Spleen (tissue), 11 donors: Measurements from ENCODE around the gene SEC23IP. TPM values are rescaled to one million over a fixed set of nuclear protein-coding genes. Genes with fewer than 3 reads are reported as not detected.
"Not testable (repeated sequence)": the region's sequence is repeated elsewhere in the genome, so short reads cannot be mapped to it uniquely, and the experiment has no call there.

Experiments used
- DNase-seq: peaks from one replicate; pipeline ENCODE4 v3.0.0-alpha.2; 2020
- H3K27ac ChIP-seq, 8 donors: fragments of 200-600 bp; sonication (generic) in 7 of 8; 1 replicate in 4 of 8; 2 replicates in 4 of 8; pipeline versions ENCODE4 v1.5.0 to v1.8.0; 2016 to 2021; ENCODE audit warnings: inconsistent platforms in 4 of 8, mild to moderate bottlenecking in 4 of 8, moderate library complexity in 1 of 8
- H3K27me3 ChIP-seq, 7 donors: fragments of 200-600 bp; sonication (generic) in 6 of 7; replicated peaks in 1 of 7; 1 replicate in 4 of 7; 2 replicates in 3 of 7; pipeline versions ENCODE4 v1.5.0 to v1.8.0; 2016 to 2021; ENCODE audit warnings: inconsistent platforms in 3 of 7, mild to moderate bottlenecking in 1 of 7
- H3K36me3 ChIP-seq, 6 donors: fragments of 200-600 bp; sonication (generic) in 5 of 6; 1 replicate in 4 of 6; 2 replicates in 2 of 6; pipeline versions ENCODE4 v1.5.0 to v1.8.0; 2016 to 2021; ENCODE audit warnings: inconsistent platforms in 2 of 6
- H3K4me1 ChIP-seq, 6 donors: fragments of 200-600 bp; sonication (generic) in 5 of 6; 1 replicate in 3 of 6; 2 replicates in 3 of 6; pipeline versions ENCODE4 v1.5.0 to v1.8.0; 2016 to 2021; ENCODE audit warnings: inconsistent platforms in 3 of 6
- H3K4me3 ChIP-seq, 8 donors: fragments of 200-600 bp; sonication (generic) in 7 of 8; 1 replicate in 4 of 8; 2 replicates in 4 of 8; pipeline versions ENCODE4 v1.5.0 to v1.8.0; 2016 to 2021; ENCODE audit warnings: inconsistent platforms in 4 of 8, mild to moderate bottlenecking in 4 of 8, moderate library complexity in 2 of 8
- H3K9me3 ChIP-seq, 8 donors: fragments of 200-600 bp; sonication (generic) in 7 of 8; 1 replicate in 4 of 8; 2 replicates in 4 of 8; pipeline versions ENCODE4 v1.5.0 to v1.8.0; 2016 to 2021; ENCODE audit warnings: inconsistent platforms in 4 of 8
- POLR2A ChIP-seq, 3 donors: fragments of 450-650 bp; IDR thresholded peaks; one replicate each; pipeline ENCODE4 v1.5.1; 2017; ENCODE audit warnings: antibody characterized with exemption in 3 of 3, mild to moderate bottlenecking in 1 of 3
- POLR2AphosphoS5 ChIP-seq, 3 donors: sonication (generic); formaldehyde crosslinking; IDR thresholded peaks; one replicate each; pipeline ENCODE4 v1.5.1; 2017; ENCODE audit warnings: antibody characterized with exemption in 3 of 3
- WGBS, 5 donors: extraction: QIAGEN DNeasy Blood & Tissue Kit in 3 of 5; methylation state at CpG; one replicate each; pipeline versions ENCODE4 v1.1.5 to v1.1.7; 2013 to 2018; 5-methylcytosine and 5-hydroxymethylcytosine counted together
- intact Hi-C: fragments of 100-400 bp; cut with DNase I; formaldehyde crosslinking; loops from one replicate; pipeline ENCODE4 v1.15.0; 2023; ENCODE audit warnings: low total_unique reads
- polyA plus RNA-seq, 3 donors: library from polyadenylated mRNA; stranded (reverse); fragments of 200-250 nt; gene quantifications; one replicate each; pipeline ENCODE4 v1.2.1, GENCODE V29; 2013
- total RNA-seq, 7 donors: library from RNA; depleted of rRNA in 3 of 7; stranded (reverse); fragments of >200 nt in 3 of 7; fragmentation: NEBNext Ultra II Directional in 4 of 7; extraction: Animal tissue kit (Norgen Biotek cat#: 25700) in 4 of 7; gene quantifications; one replicate each; pipeline versions ENCODE4 v1.1.0 to v1.2.1, GENCODE V29; 2016 to 2021
- TF ChIP-seq, protein P1 (sequence below), 11 experiments: fragments of 200-600 bp in 7 of 11; fragments of 450-650 bp in 4 of 11; sonication (generic) in 4 of 11; IDR thresholded peaks in 8 of 11; conservative IDR thresholded peaks in 3 of 11; 1 replicate in 7 of 11; 2 replicates in 4 of 11; pipeline versions ENCODE4 v1.4.0 to v1.8.0; 2016 to 2021; ENCODE audit warnings: antibody characterized with exemption in 11 of 11, inconsistent platforms in 4 of 11, mild to moderate bottlenecking in 1 of 11
- donor health status: healthy with polysubstance abuse.
- donor health status: DM: no; HTN: no; CAD: no; lungs with moderate emphysema.
- donor health status: DM: no; HTN: no; CAD: no.
- donor health status: Bipolar disorder and iron deficiency.
- donor health status: healthy.
- donor health status: DM: no; HTN: no; CAD: no.
- donor health status: DM: yes; HTN: yes; CAD: no.

Gene SEC23IP
- total and polyA plus RNA-seq, 10 donors: 6.8 to 59.9 (median 33.8) TPM

DNA sequence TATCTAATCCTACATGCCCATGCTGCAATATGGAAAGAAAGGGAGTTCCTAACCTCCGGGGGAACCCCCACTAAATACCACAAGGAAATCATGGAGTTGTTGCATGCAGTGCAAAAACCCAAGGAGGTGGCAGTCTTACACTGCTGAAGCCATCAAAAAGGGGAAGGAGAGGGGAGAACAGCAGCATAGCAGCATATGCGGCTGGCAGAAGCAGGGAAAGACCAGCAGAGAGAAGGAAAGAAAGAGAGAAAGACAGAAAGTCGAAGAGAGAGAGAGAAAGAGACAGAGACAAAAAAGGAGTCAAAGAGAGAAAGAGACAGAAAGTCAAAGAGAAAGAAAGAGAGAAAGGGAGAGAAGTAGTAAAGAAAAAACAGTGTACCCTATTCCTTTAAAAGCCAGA is 3.8 kb upstream of the SEC23IP start:
- H3K27ac ChIP-seq, H3K36me3 ChIP-seq, intact Hi-C loops, H3K9me3 ChIP-seq, H3K27me3 ChIP-seq, DNase-seq, H3K4me3 ChIP-seq: not testable (repeated sequence)
- peaks cover 8 to 29% (median 13%) of the 10 kb centered on the region in 6 donors for H3K4me1 ChIP-seq
- WGBS, 5 donors: 23 to 54% (median 36%) methylated on average over 3 of the region's 3 CpGs

DNA sequence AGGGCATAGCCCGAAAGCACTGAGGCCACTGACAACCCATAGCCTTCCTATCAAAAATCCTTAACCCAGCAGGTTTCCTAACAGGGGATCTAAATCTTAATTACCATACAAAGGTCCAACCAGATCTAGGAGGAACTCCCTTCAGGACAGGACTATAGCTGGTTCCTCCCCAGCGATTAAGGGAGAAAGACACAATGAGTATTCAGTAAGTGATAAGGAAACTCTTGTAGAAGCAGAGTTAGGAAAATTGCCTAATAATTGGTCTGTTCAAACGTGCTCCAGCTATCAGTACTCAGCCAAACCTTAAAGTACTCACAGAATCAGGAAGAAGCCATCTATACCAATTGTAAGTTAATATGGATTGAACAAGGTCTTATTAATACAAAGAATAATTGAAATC is 3.3 kb upstream of the SEC23IP start:
- H3K9me3 ChIP-seq, DNase-seq, H3K27ac ChIP-seq, H3K4me3 ChIP-seq, H3K27me3 ChIP-seq, H3K36me3 ChIP-seq, intact Hi-C loops: not testable (repeated sequence)
- WGBS, 5 donors: 51 to 72% (median 60%) methylated on average over 3 of the region's 3 CpGs
- peaks cover 12 to 33% (median 18%) of the 10 kb centered on the region in 6 donors for H3K4me1 ChIP-seq

DNA sequence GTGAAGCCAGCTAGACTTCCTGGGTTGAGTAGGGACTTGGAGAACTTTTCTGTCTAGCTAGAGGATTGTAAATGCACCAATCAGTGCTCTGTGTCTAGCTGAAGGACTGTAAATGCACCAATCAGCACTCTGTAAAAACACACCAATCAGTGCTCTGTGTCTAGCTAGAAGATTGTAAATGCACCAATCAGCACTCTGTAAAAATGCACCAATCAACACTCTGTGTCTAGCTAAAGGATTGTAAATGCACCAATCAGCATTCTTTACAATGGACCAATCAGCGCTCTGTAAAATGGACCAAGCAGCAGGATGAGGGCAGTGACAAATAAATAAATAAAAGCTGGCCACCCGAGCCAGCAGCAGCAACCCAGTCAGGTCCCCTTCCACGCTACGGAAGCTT is 2.2 kb upstream of the SEC23IP start:
- DNase-seq, H3K4me3 ChIP-seq, intact Hi-C loops, H3K9me3 ChIP-seq, H3K27me3 ChIP-seq, H3K27ac ChIP-seq: not testable (repeated sequence)
- 69 to 90% (median 85%) methylated on average over 4 of the region's 4 CpGs for WGBS, 5 donors
- Histone ChIP-seq H3K4me1 (peaks cover 16 to 44% (median 26%) of the 10 kb centered on the region in 6 donors), H3K36me3 (peaks cover 0 to 11% (median 2%) of the 10 kb centered on the region in 6 donors)

DNA sequence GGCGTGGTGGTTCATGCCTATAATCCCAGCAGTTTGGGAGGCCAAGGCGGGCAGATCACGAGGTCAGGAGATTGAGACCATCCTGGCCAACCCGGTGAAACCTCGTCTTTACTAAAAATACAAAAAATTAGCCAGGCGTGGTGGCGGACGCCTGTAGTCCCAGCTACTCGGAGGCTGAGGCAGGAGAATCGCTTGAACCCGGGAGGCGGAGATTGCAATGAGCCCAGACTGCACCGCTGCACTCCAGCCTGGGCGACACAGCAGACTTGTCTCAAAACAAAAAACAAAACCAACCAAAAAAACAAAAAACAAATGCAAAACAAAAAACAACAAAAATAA is 712 bp upstream of the SEC23IP start:
- H3K27me3 ChIP-seq, H3K9me3 ChIP-seq, intact Hi-C loops: not testable (repeated sequence)
- peak overlapping the region; percentile 61 to 92 (median 83) for H3K4me3 ChIP-seq
- H3K4me1 ChIP-seq: peaks cover 27 to 60% (median 42%) of the 10 kb centered on the region in 6 donors
- peak; percentile 79 for DNase-seq
- WGBS, 5 donors: 44 to 69% (median 58%) methylated on average over 14 of the region's 14 CpGs
- H3K27ac ChIP-seq: peak overlapping the region; percentile 69 to 94 (median 89)
- H3K36me3 ChIP-seq: peaks cover 0 to 16% (median 2%) of the 10 kb centered on the region in 6 donors

DNA sequence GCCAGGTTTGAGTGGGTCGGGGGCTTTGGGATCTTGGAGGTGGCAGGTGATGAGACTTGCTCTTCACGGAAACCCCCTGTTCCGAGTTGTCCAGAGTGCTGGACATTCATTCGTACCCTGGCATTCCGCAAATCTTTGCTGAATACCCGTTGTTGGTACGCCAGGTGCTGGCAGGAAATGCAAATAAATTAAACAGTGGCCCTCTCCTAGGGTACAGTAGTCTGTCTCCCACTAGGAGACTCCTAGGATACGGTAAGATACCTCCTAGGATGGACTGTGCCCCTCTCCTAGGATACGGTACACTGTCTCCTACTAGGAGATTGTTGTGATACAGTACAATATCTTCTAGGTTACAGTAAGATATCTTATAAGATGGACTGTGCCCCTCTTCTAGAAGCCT is 544 bp downstream of the SEC23IP start:
- WGBS, 5 donors: 9 to 13% (median 11%) methylated on average over 9 of the region's 9 CpGs
- H3K9me3 ChIP-seq: peaks cover 0 to 5% (median 0%) of the 10 kb centered on the region in 8 donors
- no peak for TF ChIP-seq POLR2A (IDR thresholded peaks at IDR 0.05)
- TF ChIP-seq, protein P1, sequence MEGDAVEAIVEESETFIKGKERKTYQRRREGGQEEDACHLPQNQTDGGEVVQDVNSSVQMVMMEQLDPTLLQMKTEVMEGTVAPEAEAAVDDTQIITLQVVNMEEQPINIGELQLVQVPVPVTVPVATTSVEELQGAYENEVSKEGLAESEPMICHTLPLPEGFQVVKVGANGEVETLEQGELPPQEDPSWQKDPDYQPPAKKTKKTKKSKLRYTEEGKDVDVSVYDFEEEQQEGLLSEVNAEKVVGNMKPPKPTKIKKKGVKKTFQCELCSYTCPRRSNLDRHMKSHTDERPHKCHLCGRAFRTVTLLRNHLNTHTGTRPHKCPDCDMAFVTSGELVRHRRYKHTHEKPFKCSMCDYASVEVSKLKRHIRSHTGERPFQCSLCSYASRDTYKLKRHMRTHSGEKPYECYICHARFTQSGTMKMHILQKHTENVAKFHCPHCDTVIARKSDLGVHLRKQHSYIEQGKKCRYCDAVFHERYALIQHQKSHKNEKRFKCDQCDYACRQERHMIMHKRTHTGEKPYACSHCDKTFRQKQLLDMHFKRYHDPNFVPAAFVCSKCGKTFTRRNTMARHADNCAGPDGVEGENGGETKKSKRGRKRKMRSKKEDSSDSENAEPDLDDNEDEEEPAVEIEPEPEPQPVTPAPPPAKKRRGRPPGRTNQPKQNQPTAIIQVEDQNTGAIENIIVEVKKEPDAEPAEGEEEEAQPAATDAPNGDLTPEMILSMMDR (IDR thresholded peaks at IDR 0.05 in 8 of 11, conservative IDR thresholded peaks at IDR 0.05 in 3 of 11): no peak
- no peak for TF ChIP-seq POLR2AphosphoS5 (IDR thresholded peaks at IDR 0.05)

DNA sequence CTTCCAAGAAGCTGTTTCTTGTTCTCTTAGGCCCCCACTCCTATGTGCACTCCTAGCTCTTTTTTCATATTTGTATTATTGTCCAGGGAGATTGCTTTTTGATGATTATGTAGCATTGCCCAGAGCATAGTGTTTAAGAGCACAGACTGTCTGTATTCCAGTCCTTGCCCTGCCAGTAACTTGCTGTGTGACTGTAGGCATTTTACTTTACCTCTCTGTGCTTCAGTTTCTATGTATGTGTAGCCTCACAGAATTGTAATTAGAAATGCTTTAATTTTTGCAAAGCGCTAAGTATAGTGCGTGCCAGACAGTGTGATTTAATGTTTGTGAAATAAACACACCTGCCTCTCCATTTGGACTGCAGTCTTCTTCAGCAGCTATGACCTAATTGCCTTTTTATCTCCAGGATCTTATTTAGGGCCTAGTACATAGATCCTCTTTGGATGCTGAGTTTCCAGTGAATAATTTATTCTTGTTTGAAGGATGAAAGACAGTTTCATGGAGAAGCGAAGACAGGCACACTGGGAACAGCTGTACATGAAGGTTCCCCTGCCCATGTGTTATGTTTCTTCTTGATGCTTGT is 1.4 kb downstream of the SEC23IP start:
- 95 to 99% (median 97%) methylated on average over 3 of the region's 3 CpGs for WGBS, 5 donors

More for the DNA sequence above, 544 bp downstream of the SEC23IP start:
- DNase-seq: no peak
- peaks cover 0 to 23% (median 3%) of the 10 kb centered on the region in 6 donors for H3K36me3 ChIP-seq
- H3K4me3 ChIP-seq: peak overlapping the region; percentile 61 to 92 (median 83)
- H3K27ac ChIP-seq: peak overlapping the region; percentile 69 to 94 (median 89)
- H3K27me3 ChIP-seq: no peaks in the 10 kb centered on the region
- intact Hi-C loops: no loop called here
- H3K4me1 ChIP-seq: peaks cover 31 to 72% (median 46%) of the 10 kb centered on the region in 6 donors

More for the DNA sequence above, 1.4 kb downstream of the SEC23IP start:
- Histone ChIP-seq H3K9me3 (peaks cover 0 to 5% (median 0%) of the 10 kb centered on the region in 8 donors), H3K27ac (no peak overlapping the region), H3K4me3 (peak overlapping the region in 4 of 8 donors; percentile 71 to 92 (median 82)), H3K4me1 (peaks cover 31 to 75% (median 51%) of the 10 kb centered on the region in 6 donors), H3K27me3 (no peaks in the 10 kb centered on the region), H3K36me3 (peaks cover 0 to 31% (median 11%) of the 10 kb centered on the region in 6 donors)
- TF ChIP-seq POLR2A (IDR thresholded peaks at IDR 0.05) (no peak), POLR2AphosphoS5 (IDR thresholded peaks at IDR 0.05) (no peak)
- TF ChIP-seq, protein P1 (IDR thresholded peaks at IDR 0.05 in 8 of 11, conservative IDR thresholded peaks at IDR 0.05 in 3 of 11): no peak
- intact Hi-C loops: no loop called here
- DNase-seq: no peak
